Measurements from ENCODE around the gene IER3IP1. TPM values are rescaled to one million over a fixed set of nuclear protein-coding genes. Genes with fewer than 3 reads are reported as not detected.

The IER3IP1 gene

DNA sequence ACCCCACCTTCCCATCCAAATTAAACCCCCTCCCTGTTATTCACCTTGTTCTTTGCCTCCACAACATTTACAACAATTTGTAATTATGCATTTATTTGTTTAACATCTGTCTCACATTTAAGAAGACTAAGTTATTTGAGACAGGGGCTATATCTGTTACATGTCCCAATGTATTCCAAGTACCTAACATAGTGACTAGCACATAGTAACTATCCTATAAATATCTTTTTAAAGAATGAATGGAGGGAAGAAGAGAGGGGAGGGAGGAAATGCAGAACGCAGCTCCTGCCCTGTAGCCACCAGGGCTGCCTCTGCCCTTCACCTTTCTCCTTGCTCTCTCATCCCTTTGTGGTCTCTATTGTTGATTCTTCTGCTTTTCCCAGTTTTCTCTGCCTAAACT lies 66.4 kb downstream of the IER3IP1 start:
- H3K14ac ChIP-seq (ENCODE audit: low read length): no peak overlapping the region
- H4K91ac ChIP-seq (ENCODE audit: low read depth, low read length, poor library complexity): no peak overlapping the region
- no peak overlapping the region for H2BK120ac ChIP-seq (ENCODE audit: low read depth, low read length)
- H3K27me3 ChIP-seq (ENCODE audit: control insufficient read depth in 3 of 3, insufficient read depth in 3 of 3, low read depth in 1 of 3, low read length in 3 of 3): no peaks in the 10 kb centered on the region
- peaks cover 4 to 91% of the 10 kb centered on the region in 2 donors for H3K36me3 ChIP-seq (replicated peaks in 1 of 2; ENCODE audit: control insufficient read depth in 2 of 2, insufficient read depth in 2 of 2, low read length in 2 of 2)
- no peak overlapping the region for H2AFZ ChIP-seq (ENCODE audit: low read length)
- H2AK5ac ChIP-seq (ENCODE audit: low read depth, low read length): no peak overlapping the region
- H3K79me1 ChIP-seq (ENCODE audit: low read depth, low read length): no peaks in the 10 kb centered on the region
- WGBS, 2 donors (ENCODE audit: extremely low coverage in 2 of 2, insufficient read length in 2 of 2, insufficient replicate concordance in 1 of 2): no CpG with 5 or more reads among the region's 1 CpG
- H3K9ac ChIP-seq (ENCODE audit: low read depth, low read length, poor library complexity): no peak overlapping the region
- H3K9me3 ChIP-seq (replicated peaks in 1 of 2; ENCODE audit: control insufficient read depth in 2 of 2, insufficient read depth in 1 of 2, low read depth in 1 of 2, low read length in 2 of 2): no peaks in the 10 kb centered on the region
- H2BK15ac ChIP-seq (ENCODE audit: low read length): no peak overlapping the region
- H2BK5ac ChIP-seq (ENCODE audit: low read length): no peak overlapping the region
- no peak overlapping the region for H3K4me2 ChIP-seq (ENCODE audit: insufficient read depth, low read length, poor library complexity, severe bottlenecking)
- H3K18ac ChIP-seq (ENCODE audit: low read length): no peak overlapping the region
- no peak overlapping the region for H4K8ac ChIP-seq (ENCODE audit: low read depth, low read length)
- no peak for DNase-seq (ENCODE audit: low spot score)
- H2BK12ac ChIP-seq (ENCODE audit: low read length): no peak overlapping the region
- no peak overlapping the region for H3K23ac ChIP-seq (ENCODE audit: low read depth, low read length, poor library complexity)
- no peak overlapping the region for H3K4me3 ChIP-seq (ENCODE audit: low read length in 2 of 2)
- H3K4me1 ChIP-seq (ENCODE audit: control insufficient read depth in 2 of 2, insufficient read depth in 1 of 2, low read depth in 1 of 2, low read length in 2 of 2): peaks cover 2 to 15% of the 10 kb centered on the region in 2 donors
- H3K4ac ChIP-seq (ENCODE audit: low read length): no peak overlapping the region
- H3K27ac ChIP-seq (replicated peaks; ENCODE audit: low read length): no peak overlapping the region

DNA sequence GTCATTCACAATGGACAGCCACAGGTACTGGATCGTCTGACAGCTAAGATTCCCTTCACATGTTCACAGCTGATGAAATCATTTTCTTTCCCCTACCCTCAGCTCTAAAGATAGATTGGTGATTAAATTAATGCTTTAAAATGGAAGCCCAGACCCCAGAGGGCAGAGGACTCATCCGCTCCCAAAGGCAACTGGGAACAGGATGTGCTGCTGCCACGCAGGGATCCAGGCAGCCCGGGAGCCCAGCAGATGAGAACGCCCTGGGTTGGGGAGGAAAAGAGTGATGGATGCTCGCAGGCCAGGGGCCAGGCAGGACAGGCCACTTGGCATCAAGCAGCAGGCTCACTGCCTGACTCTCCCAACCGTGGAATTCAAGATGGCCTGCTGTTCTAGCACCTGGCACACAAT lies 67.2 kb downstream of the IER3IP1 start:
- DNase-seq (ENCODE audit: low spot score): no peak
- no peak overlapping the region for H2BK5ac ChIP-seq (ENCODE audit: low read length)
- H3K36me3 ChIP-seq (replicated peaks in 1 of 2; ENCODE audit: control insufficient read depth in 2 of 2, insufficient read depth in 2 of 2, low read length in 2 of 2): peaks cover 4 to 91% of the 10 kb centered on the region in 2 donors
- H3K4me1 ChIP-seq (ENCODE audit: control insufficient read depth in 2 of 2, insufficient read depth in 1 of 2, low read depth in 1 of 2, low read length in 2 of 2): peaks cover 2 to 12% of the 10 kb centered on the region in 2 donors
- H2BK15ac ChIP-seq (ENCODE audit: low read length): no peak overlapping the region
- no peak overlapping the region for H3K4ac ChIP-seq (ENCODE audit: low read length)
- no peaks in the 10 kb centered on the region for H3K79me1 ChIP-seq (ENCODE audit: low read depth, low read length)
- H4K8ac ChIP-seq (ENCODE audit: low read depth, low read length): no peak overlapping the region
- no peaks in the 10 kb centered on the region for H3K27me3 ChIP-seq (ENCODE audit: control insufficient read depth in 3 of 3, insufficient read depth in 3 of 3, low read depth in 1 of 3, low read length in 3 of 3)
- no peak overlapping the region for H3K14ac ChIP-seq (ENCODE audit: low read length)
- no peaks in the 10 kb centered on the region for H3K9me3 ChIP-seq (replicated peaks in 1 of 2; ENCODE audit: control insufficient read depth in 2 of 2, insufficient read depth in 1 of 2, low read depth in 1 of 2, low read length in 2 of 2)
- peak overlapping the region; percentile 30 for H3K18ac ChIP-seq (ENCODE audit: low read length)
- H3K27ac ChIP-seq (replicated peaks; ENCODE audit: low read length): no peak overlapping the region
- H4K91ac ChIP-seq (ENCODE audit: low read depth, low read length, poor library complexity): no peak overlapping the region
- H3K4me2 ChIP-seq (ENCODE audit: insufficient read depth, low read length, poor library complexity, severe bottlenecking): no peak overlapping the region
- H2AK5ac ChIP-seq (ENCODE audit: low read depth, low read length): no peak overlapping the region
- no peak overlapping the region for H2BK120ac ChIP-seq (ENCODE audit: low read depth, low read length)
- H3K4me3 ChIP-seq (ENCODE audit: low read length in 2 of 2): no peak overlapping the region
- no peak overlapping the region for H2AFZ ChIP-seq (ENCODE audit: low read length)
- H2BK12ac ChIP-seq (ENCODE audit: low read length): no peak overlapping the region
- H3K9ac ChIP-seq (ENCODE audit: low read depth, low read length, poor library complexity): no peak overlapping the region
- no CpG with 5 or more reads among the region's 7 CpGs for WGBS, 2 donors (ENCODE audit: extremely low coverage in 2 of 2, insufficient read length in 2 of 2, insufficient replicate concordance in 1 of 2)
- H3K23ac ChIP-seq (ENCODE audit: low read depth, low read length, poor library complexity): no peak overlapping the region

DNA sequence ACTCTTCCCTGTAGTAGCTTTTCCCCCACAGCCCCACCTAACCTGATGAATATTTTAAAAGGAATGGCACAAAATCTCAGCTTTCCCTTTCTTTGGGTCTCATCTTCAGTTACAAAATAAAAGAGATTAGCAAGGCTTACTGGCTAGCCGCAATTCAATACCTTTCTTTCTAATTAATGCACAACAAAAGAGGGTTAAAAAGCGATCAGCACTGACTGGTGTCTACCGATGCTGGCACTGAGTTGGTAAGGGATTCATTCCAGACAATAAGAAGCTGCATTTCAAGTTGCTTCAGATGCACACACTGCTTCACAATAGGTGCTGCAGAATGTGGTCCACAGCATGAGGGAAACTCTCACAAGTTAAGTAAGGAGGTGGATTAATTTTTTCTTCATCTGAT lies 67.8 kb downstream of the IER3IP1 start:
- Histone ChIP-seq H4K91ac (ENCODE audit: low read depth, low read length, poor library complexity) (no peak overlapping the region), H2AK5ac (ENCODE audit: low read depth, low read length) (no peak overlapping the region), H3K4me2 (ENCODE audit: insufficient read depth, low read length, poor library complexity, severe bottlenecking) (no peak overlapping the region), H2AFZ (ENCODE audit: low read length) (no peak overlapping the region), H3K9ac (ENCODE audit: low read depth, low read length, poor library complexity) (no peak overlapping the region), H3K9me3 (replicated peaks in 1 of 2; ENCODE audit: control insufficient read depth in 2 of 2, insufficient read depth in 1 of 2, low read depth in 1 of 2, low read length in 2 of 2) (no peaks in the 10 kb centered on the region), H3K36me3 (replicated peaks in 1 of 2; ENCODE audit: control insufficient read depth in 2 of 2, insufficient read depth in 2 of 2, low read length in 2 of 2) (peaks cover 4 to 90% of the 10 kb centered on the region in 2 donors), H2BK12ac (ENCODE audit: low read length) (no peak overlapping the region), H3K4me3 (ENCODE audit: low read length in 2 of 2) (no peak overlapping the region), H2BK15ac (ENCODE audit: low read length) (no peak overlapping the region), H2BK5ac (ENCODE audit: low read length) (no peak overlapping the region), H3K4me1 (ENCODE audit: control insufficient read depth in 2 of 2, insufficient read depth in 1 of 2, low read depth in 1 of 2, low read length in 2 of 2) (peaks cover 2 to 11% of the 10 kb centered on the region in 2 donors), H3K79me1 (ENCODE audit: low read depth, low read length) (no peaks in the 10 kb centered on the region), H3K14ac (ENCODE audit: low read length) (no peak overlapping the region), H4K8ac (ENCODE audit: low read depth, low read length) (no peak overlapping the region), H3K27ac (replicated peaks; ENCODE audit: low read length) (no peak overlapping the region), H2BK120ac (ENCODE audit: low read depth, low read length) (no peak overlapping the region), H3K18ac (ENCODE audit: low read length) (no peak overlapping the region), H3K4ac (ENCODE audit: low read length) (no peak overlapping the region), H3K23ac (ENCODE audit: low read depth, low read length, poor library complexity) (no peak overlapping the region), H3K27me3 (ENCODE audit: control insufficient read depth in 3 of 3, insufficient read depth in 3 of 3, low read depth in 1 of 3, low read length in 3 of 3) (no peaks in the 10 kb centered on the region)
- no CpG with 5 or more reads among the region's 3 CpGs for WGBS, 2 donors (ENCODE audit: extremely low coverage in 2 of 2, insufficient read length in 2 of 2, insufficient replicate concordance in 1 of 2)
- peak; percentile 29 for DNase-seq (ENCODE audit: low spot score)

Small RNAs within 50 kb of the gene (small RNA-seq; reads per million reads assigned to genes)
- gene AC012254.4 (ENCODE audit: insufficient read depth): not detected
